ENCODE results near the gene FEM1A. TPM values are rescaled to one million over a fixed set of nuclear protein-coding genes. Genes with fewer than 3 reads are reported as not detected.

The FEM1A gene
- total and polyA plus RNA-seq, 4 donors, result 5.6 to 14.6 (median 8.6) TPM

- H3K9me3 ChIP-seq (ENCODE audit: control insufficient read depth in 4 of 4, insufficient read depth in 3 of 4, low read length in 3 of 4), result peaks cover 0 to 6% (median 0%) of the 10 kb centered on the region in 4 donors
- H3K27me3 ChIP-seq (ENCODE audit: control insufficient read depth in 3 of 3, insufficient read depth in 3 of 3, low read length in 2 of 3), result peaks cover 0 to 5% (median 0%) of the 10 kb centered on the region in 3 donors
- no peak overlapping the region for H3K9ac ChIP-seq (ENCODE audit: insufficient read depth in 1 of 2, low read length in 2 of 2)
- H3K36me3 ChIP-seq (ENCODE audit: control insufficient read depth in 4 of 4, insufficient read depth in 4 of 4, low read length in 4 of 4), result no peaks in the 10 kb centered on the region
- no peak for TF ChIP-seq CTCF (IDR thresholded peaks at IDR 0.05; ENCODE audit: control extremely low read depth, extremely low read depth)
- ATAC-seq (ENCODE audit: insufficient read depth, low FRiP score), result no peak
- 37 to 40% methylated on average over 9 of the region's 9 CpGs for WGBS, 2 donors
- no peak for DNase-seq
- H3K27ac ChIP-seq (ENCODE audit: low read depth in 1 of 2, low read length in 1 of 2), result no peak overlapping the region
- H3K4me1 ChIP-seq (ENCODE audit: control insufficient read depth in 5 of 5, insufficient read depth in 5 of 5, low read length in 5 of 5), result peaks cover 0 to 2% (median 0%) of the 10 kb centered on the region in 5 donors
- H3K4me3 ChIP-seq, result no peak overlapping the region
Measured at GRCh38 chr19:4748589-4748988, 42.9 kb upstream of the FEM1A start.

GRCh38 chr19:4749870-4750590, 41.5 kb upstream of the FEM1A start:
- WGBS, 2 donors, result 74 to 83% methylated on average over 18 of the region's 18 CpGs
- H3K4me3 ChIP-seq, result no peak overlapping the region
- no peaks in the 10 kb centered on the region for H3K36me3 ChIP-seq (ENCODE audit: control insufficient read depth in 4 of 4, insufficient read depth in 4 of 4, low read length in 4 of 4)

GRCh38 chr19:4754248-4754647, 37.3 kb upstream of the FEM1A start:
- ATAC-seq (ENCODE audit: insufficient read depth, low FRiP score) (no peak), DNase-seq (no peak)
- Histone ChIP-seq H3K9ac (ENCODE audit: insufficient read depth in 1 of 2, low read length in 2 of 2) (no peak overlapping the region), H3K4me1 (ENCODE audit: control insufficient read depth in 5 of 5, insufficient read depth in 5 of 5, low read length in 5 of 5) (no peaks in the 10 kb centered on the region), H3K9me3 (ENCODE audit: control insufficient read depth in 4 of 4, insufficient read depth in 3 of 4, low read length in 3 of 4) (peaks cover 0 to 6% (median 0%) of the 10 kb centered on the region in 4 donors), H3K27ac (ENCODE audit: low read depth in 1 of 2, low read length in 1 of 2) (no peak overlapping the region), H3K27me3 (ENCODE audit: control insufficient read depth in 3 of 3, insufficient read depth in 3 of 3, low read length in 2 of 3) (peaks cover 0 to 9% (median 0%) of the 10 kb centered on the region in 3 donors), H3K36me3 (ENCODE audit: control insufficient read depth in 4 of 4, insufficient read depth in 4 of 4, low read length in 4 of 4) (no peaks in the 10 kb centered on the region), H3K4me3 (no peak overlapping the region)
- WGBS, 2 donors, result 65 to 69% methylated on average over 4 to 6 of the region's 6 CpGs
- no peak for TF ChIP-seq CTCF (IDR thresholded peaks at IDR 0.05; ENCODE audit: control extremely low read depth, extremely low read depth)

More at GRCh38 chr19:4749870-4750590, 41.5 kb upstream of the FEM1A start:
- H3K9me3 ChIP-seq (ENCODE audit: control insufficient read depth in 4 of 4, insufficient read depth in 3 of 4, low read length in 3 of 4), result peaks cover 0 to 6% (median 0%) of the 10 kb centered on the region in 4 donors
- H3K27me3 ChIP-seq (ENCODE audit: control insufficient read depth in 3 of 3, insufficient read depth in 3 of 3, low read length in 2 of 3), result peaks cover 0 to 5% (median 0%) of the 10 kb centered on the region in 3 donors
- H3K27ac ChIP-seq (ENCODE audit: low read depth in 1 of 2, low read length in 1 of 2), result no peak overlapping the region
- H3K4me1 ChIP-seq (ENCODE audit: control insufficient read depth in 5 of 5, insufficient read depth in 5 of 5, low read length in 5 of 5), result no peaks in the 10 kb centered on the region
- ATAC-seq (ENCODE audit: insufficient read depth, low FRiP score), result no peak
- no peak for TF ChIP-seq CTCF (IDR thresholded peaks at IDR 0.05; ENCODE audit: control extremely low read depth, extremely low read depth)
- peak overlapping the region in 1 of 2 donors; percentile 11 for H3K9ac ChIP-seq (ENCODE audit: insufficient read depth in 1 of 2, low read length in 2 of 2)
- no peak for DNase-seq
